Activated T-cell treated with anti-CD3 and anti-CD28 coated beads for 48 hours (primary cell): ENCODE data around the gene PTAFR.
"Not testable (repeated sequence)": the region's sequence is repeated elsewhere in the genome, so short reads cannot be mapped to it uniquely, and the experiment has no call there.

ENCODE experiments used
- DNase-seq: peaks from one replicate; pipeline ENCODE4 v3.0.0-alpha.2; 2020; ENCODE audit warnings: low read depth

Gene PTAFR

DNA sequence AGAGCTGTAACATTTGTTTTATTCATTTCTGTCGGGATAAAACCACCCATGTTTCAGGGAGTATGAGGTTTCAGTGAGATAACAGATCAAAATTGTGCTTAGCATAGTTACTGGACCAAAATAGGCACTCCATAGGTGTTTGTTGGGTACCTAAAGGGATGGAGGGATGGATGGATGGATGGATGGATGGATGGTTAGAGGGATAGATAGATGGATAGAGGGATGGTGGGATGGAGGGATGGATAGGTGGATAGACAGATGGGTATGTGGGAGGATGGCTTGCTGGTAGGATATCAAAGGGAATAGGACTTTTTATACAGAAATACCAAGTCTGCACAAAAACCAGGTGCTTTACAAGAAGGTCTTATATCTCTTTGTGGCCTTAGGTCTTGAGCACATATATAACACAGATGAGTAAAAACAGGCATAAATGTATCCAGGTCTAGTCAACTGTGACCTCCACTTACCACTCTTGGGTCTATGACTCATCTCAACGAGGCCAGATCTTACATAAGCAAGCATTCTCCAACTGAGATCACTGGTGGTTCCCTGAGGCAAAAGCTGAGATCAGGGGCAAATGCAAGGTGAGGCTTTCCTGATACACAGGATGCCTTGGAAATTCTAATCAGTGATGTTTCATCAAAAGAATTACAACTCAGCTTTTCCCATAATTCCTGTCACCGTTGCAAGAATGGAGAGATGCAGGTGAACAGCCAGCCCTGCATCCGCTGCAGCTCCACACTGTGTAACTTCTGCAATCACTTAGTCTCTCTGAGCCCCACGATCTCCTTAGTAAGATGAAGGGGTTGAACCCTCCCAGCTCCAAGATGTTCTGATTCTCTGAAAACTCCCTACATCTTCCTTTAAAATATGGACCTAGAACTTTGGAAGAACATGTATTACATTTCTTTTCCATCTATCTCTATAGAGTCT, 32.0 kb downstream of the PTAFR start:
- DNase-seq, result peak; percentile 12

DNA sequence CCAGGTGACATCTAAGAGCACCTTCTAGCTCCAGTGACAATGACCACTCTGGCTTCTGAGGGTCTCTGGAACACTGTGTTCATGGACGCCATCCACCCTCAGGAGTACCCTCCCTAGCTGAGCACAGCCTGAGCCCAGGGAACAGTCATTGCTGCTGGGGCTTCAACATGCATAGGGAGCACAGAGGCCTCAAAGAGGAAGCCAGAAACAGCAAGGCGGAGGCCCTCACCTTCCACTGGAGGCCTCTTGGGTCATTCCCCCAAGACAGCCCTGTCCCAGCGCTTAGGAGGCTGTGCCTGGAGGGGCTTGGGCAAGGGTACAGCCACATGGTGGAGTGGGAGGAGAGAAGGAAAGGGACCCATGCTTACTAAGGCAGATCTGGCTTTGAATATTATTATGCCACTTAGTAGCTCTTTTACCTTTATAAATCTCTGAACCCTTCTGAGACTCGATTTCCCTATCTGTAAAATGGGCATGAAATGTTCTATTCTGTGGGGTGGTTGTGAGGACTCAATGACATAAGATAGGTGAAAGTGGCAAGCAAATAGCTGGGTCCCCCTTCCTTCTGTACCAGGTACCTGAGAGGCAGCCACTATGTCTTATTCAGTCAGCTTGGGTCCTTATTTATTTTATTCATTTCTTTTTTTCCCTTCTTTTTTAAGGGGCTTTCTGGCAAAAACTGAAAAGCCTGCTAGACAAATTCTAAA, 32.8 kb downstream of the PTAFR start:
- DNase-seq, result no peak

- DNase-seq, result no peak
These were observed 34.8 kb downstream of the PTAFR start for GRCh38 chr1:28141685-28142084.

- DNase-seq, result not testable (repeated sequence)
These were observed 36.6 kb downstream of the PTAFR start for GRCh38 chr1:28139866-28140265.

DNA sequence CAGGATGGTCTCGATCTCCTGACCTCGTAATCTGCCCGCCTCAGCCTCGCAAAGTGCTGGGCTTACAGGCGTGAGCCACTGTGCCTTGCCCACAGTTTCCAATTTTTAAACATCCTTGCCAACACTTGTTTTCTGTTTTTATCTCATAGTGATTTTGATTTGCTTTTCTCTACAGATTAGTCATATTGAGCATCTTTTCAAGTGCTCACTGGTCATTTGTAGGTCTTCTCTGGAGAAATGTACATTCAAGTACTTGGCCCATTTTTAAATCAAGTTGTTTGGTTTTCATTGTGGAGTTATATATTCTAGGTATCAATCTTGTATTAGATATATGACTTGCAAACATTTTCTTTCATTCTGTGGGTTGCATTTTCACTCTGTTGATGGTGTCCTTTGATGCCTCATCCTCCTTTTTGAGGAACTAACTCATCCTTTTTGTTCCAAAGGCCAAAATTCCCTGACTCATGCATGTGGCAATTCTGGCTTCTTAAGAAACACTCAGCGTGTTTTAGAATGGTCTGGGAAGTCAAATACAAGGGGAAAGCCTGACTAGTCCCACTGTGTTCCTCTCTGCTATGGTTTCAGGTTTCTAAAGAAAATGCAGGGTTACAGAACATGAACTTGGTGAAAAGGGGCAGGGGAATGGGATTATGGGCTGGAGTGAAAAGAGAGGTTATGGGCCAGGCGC, 37.3 kb downstream of the PTAFR start:
- DNase-seq, result no peak

GRCh38 chr1:28136922-28137613, 39.4 kb downstream of the PTAFR start:
- DNase-seq, result no peak

- no peak for DNase-seq
These were observed 40.1 kb downstream of the PTAFR start for GRCh38 chr1:28136169-28136921.

DNA sequence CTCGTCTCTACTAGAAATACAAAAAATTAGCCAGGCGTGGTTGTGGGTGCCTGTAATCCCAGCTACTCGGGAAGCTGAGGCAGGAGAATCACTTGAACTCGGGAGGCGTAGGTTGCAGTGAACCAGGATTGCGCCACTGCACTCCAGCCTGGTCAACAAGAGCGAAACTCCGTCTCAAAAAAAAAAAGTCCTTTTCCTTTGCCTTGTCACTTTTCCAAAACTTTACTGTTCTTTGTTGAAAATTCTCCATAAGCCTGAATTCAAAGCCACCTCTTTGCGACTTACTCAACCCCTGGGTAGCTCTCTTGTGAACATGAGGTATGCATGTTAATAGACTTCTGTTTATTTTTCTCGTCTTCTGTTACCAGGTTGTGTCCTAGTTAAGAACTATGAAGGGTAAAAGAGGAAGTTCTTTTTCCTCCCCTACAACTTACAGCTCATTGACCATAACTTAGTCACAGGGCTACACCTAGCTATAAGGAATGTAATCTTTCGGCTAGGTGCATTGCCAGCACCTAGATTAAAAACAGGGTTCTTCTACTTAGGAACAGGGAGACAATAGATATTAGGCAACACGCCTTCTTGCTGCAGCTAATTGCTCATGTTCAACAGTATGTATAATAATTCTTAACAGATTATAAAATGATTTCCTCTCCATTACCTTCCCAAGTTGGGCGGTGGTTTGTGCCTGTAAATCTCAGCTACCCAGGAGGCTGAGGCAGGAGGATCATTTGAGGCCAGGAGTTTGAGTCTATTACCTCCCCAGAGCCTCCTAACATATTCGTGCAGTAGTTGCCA, 40.9 kb downstream of the PTAFR start:
- no peak for DNase-seq

DNA sequence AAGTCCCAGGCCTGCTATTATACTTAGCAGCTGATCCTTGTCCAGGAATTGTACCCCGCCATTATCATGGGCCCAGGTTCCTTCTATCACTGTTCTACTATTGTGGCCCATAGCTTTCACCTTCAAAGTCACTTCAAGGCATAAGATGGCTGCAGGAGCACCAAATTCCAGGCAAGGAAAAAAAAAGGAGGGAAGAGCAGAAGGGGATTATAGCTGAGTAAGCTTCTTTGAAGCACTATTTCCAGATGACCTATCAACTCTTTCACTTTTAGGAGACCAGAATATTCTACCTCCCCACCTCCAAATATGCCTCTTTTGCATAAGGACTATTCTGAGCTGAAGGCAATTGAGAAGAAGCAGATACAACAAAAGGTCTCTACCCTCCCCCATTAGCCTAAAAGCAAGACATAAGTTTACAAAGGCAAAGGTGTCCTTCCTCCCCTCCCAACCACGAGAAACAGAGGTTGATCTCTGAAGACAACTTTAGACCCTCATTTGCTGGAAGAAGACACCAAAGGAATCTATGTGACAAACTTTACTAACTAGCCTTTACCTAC, 41.8 kb downstream of the PTAFR start:
- no peak for DNase-seq

DNA sequence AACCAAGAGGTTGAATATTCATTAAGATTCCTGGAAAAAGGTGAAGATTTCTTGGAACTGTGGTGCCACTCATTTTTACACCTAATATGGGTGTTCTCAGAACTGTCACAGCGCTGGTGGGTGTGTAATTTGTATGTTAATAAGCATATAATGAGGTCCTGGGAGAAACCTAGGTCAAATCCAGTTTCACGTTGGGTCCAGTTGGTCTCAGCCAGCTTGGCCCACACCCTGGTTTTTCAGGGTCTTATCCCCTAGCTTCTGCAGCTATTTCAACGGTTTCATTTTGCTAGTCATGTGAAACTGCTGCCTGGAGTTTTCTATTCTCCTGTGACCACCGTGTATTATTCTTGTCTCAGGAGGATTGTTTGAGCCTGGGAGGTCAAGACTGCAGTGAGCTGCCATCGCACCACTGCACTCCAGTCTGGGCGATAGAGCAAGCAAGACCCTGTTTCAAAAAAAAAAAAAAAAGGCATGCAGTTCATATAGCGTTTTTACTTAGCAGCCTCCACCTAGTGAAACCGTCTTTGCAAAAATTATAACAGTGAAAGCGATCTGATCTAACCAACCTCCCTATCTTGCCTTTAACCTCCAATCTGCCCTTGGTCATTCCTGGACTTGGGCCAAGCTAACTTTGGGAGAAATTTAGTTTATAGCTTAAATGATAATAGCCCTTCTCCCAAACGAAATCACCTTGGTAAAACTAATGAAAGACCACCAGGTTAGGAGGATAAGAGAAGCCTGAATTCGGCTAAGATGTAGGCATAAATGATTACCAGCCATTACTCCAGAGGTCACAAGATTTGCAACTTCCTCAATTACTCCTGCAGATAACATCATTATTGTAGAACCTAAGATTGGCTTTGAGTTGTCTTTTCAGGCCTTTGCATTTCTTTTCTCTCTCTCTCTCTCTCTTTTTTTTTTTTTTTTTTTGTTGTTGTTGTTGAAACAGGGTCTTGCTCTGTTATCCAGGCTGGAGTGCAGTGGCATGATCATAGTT, 44.0 kb downstream of the PTAFR start:
- no peak for DNase-seq

DNA sequence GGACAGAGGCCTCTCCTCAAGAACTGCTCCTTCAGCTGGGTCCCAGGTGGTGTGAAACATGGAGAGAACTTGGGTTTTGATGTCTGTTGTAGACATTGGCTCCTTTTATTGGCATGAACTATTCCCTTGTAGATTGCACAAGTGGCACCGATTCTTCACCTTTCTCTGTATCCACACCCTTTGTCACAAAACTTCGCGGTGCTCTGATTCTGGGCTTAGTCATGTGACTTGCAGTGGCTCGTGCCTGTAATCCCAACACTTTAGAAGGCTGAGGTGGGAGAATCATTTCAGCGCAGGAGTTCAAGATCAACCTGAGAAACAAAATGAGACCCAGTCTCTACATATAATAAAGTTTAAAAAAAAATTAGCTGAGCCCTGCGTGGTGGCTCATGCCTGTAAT, 45.6 kb downstream of the PTAFR start:
- no peak for DNase-seq

GRCh38 chr1:28129150-28129549, 47.3 kb downstream of the PTAFR start:
- no peak for DNase-seq

GRCh38 chr1:28127617-28128257, 48.8 kb downstream of the PTAFR start:
- no peak for DNase-seq

DNA sequence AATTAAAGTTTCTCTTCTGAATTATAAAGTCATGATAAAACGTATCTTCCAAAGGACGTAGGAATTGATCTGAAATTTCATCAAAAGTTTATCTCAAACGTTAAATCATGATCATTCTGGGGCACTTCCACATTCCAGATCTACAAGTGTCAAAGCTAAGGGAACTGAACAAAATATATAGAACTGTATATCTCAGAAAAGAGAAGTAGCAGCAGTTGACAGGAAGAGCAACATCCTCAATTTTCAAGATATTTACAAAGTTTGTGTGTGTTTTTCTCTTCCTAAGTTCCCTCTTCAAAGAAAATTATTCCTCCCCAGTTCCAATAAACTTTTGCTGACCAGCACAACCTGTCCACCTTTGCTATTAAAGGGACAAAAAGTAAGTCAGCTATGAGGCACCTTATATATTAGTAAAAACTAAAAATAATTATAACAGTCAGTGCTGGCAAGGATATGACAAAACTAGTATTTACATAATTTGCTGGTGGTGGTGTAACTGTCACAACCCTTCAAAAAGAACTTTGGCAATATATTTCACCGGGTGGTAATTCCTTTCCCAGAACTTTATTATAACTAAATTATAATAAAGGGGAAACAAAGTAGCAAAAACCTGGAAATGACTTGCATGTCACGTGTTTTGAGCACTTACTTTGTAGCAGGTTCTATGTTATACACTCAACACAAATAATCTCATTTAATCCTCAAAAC, 49.6 kb downstream of the PTAFR start:
- DNase-seq, result no peak

DNA sequence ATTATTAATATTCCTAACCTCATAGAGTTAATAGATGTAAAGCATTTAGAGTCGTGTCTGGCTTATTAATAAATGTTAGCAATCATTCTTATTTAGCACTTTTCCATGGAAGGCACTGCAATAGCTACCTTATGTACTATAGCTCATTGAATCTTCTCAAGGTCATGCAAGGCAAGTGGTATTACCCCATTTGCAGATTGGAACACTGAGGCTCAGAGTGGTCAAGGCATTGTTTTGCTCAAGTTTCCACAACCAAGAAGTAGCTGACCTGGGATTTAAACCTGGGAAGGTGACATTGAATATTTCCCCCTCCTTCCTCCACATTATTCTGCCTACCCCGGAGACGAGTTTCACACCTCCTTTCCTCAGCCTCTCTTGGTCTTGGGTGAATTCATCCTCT, 50.3 kb downstream of the PTAFR start:
- no peak for DNase-seq

GRCh38 chr1:28123461-28123961, 53.0 kb downstream of the PTAFR start:
- no peak for DNase-seq

DNA sequence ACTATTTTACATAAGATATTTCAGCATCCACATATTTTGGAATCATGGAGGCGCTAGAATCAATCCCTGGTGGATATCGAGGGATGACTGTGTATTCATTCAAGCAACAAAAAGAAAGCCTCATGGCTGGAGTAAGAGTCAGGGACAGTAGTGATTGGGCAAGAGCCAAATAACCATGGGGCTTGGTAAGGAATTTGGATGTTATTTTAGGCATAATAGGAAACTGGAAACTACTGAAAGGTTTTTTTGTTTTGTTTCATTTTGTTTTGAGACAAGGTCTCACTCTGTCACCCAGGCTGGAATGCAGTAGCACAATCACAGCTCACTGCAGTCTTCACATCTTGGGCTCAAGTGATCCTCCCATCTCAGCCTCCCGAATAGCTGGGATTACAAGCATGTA, 54.3 kb downstream of the PTAFR start:
- no peak for DNase-seq

DNA sequence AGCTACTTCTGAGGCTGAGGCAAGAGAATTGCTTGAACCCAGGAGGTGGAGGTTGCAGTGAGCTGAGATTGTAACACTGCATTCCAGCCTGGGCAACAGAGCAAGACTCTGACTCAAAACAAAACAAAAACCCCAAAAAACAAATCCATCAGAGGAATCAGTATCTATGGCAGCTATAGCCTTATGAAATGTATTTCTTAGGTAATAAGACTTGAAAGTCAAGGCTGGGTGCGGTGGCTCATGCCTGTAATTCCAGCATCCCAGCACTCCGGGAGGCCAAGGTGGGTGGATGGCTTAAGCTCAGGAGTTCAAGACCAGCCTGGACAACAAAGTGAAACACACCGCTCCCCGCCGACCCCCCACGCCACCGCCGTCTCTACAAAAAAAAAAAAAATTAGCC, 56.9 kb downstream of the PTAFR start:
- DNase-seq, result no peak
